Measurements from ENCODE around the gene SIRPB2.

- peak; percentile 89 for TF ChIP-seq CTCF (conservative IDR thresholded peaks at IDR 0.05)
- no peak for TF ChIP-seq EZH2 (IDR thresholded peaks at IDR 0.05; ENCODE audit: low read depth)
Measured at GRCh38 chr20:1466211-1467081, 24.8 kb downstream of the SIRPB2 start, which contains the start of gene NSFL1C.
